NCI-H1092 treated with DMSO at 0.1 percent for 48 hours (cell line): ENCODE results near the gene ZBTB21.
A peak's percentile ranks its signal among the peaks of the same experiment; 100 is the strongest.

Experiments
- DNase-seq: peaks from one replicate; lab custom pipeline; 2025; lab: John Stamatoyannopoulos, UW

Gene ZBTB21

DNA sequence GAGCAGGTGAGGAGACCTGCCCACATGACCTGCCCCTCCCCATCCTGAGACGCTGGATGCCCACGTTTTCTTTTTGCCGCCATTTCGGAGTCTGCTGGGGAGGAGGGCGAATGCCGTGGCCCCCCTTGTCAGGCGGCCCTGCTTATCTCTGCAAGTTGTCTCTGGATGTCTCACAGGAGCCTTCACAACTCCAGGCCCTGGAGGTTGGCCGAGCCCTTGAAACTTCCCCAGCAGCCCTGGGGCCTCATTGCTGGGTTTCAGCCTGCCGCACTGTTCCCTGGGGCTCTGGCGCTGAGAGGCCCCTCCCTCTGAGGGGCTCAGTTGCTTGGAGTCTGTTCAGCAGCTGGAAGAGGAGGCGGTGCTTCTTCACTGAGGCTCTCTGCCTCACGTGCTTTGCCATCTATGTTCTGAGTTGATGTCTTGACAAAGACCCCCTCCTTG, 29.8 kb upstream of the ZBTB21 start:
- no peak for DNase-seq

DNA sequence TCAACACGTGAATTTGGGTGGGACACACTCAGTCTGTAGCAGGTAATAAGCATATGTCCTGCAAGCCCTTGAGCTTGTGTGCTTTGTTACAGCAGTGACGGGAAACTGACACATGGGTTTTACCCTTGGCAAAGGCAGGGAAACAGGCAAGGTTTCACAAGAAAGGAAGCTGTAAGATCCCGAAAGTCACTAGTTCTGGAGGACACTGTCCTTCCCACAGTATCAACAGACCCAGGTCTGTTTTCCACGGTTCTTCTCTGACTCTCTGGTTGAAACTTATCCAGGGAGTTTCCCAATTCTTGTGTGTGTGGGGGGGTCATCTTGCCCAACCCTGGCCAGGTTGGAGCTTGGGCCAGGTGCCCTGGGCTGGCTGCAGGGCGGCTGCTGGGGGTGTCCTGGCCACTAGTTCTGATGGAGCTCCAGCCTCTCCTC, 29.3 kb upstream of the ZBTB21 start:
- no peak for DNase-seq

- no peak for DNase-seq
These were observed 28.8 kb upstream of the ZBTB21 start for GRCh38 chr21:42038826-42039425.

GRCh38 chr21:42038393-42038792, 28.2 kb upstream of the ZBTB21 start:
- no peak for DNase-seq

- no peak for DNase-seq
These were observed 27.8 kb upstream of the ZBTB21 start for GRCh38 chr21:42037943-42038342.

DNA sequence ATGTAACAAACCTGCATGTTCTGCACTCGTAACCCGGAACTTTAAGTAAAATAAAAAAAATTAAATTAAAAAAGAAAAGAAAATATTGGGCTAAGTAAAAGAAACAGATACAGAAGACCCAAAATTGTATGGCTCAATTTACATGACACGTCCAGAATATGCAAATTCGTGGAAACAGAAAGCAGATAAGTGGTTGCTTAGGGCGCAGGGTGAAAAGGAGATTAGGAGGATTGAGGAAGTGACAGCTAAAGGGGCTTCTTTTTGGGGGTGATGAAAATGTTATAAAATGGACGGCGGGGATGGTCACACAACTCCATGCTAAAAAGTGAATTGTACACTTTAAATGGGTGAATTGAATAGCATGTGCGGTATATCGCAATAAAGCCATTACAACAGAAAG, 27.4 kb upstream of the ZBTB21 start:
- no peak for DNase-seq

- DNase-seq: no peak
These were observed 26.2 kb upstream of the ZBTB21 start for GRCh38 chr21:42036313-42036712.

DNA sequence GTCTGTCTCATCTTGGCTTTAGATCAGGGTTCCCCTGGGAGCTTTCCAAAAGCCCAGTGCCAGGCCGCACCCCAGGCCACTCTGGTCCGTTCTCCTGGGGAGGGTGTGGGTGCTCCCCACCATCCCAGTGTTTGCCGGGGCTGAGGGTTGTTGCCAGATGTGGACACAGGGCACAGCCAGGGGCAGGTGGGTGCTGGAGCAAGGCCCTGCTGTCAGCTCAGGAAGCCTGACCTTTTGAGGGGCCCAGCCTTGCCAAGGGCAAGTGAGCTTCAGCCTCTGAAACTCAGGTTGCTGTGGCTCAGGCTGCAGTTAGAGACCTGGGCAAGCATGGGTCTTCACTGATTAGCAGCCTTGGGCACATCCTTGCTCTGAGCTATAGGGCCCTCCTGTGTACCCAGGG, 22.8 kb upstream of the ZBTB21 start:
- no peak for DNase-seq

DNA sequence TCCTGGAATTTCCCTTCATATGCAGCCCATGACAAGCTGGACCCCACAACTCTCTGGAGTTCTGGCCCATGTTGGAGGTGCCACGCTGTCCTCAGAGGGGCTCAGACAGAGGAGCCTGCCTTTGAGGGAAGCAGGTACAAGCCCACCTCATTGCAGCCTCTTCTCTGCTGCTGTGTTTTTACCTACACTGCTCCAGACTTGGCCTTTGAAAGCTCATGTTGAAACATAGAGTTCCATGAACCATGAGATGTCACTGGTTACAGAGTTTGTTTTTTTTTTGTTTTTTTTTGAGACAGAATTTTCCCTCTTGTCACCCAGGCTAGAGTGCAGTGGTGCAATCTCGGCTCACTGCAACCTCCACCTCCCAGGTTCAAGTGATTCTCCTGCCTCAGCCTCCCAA, 22.1 kb upstream of the ZBTB21 start:
- DNase-seq: no peak

DNA sequence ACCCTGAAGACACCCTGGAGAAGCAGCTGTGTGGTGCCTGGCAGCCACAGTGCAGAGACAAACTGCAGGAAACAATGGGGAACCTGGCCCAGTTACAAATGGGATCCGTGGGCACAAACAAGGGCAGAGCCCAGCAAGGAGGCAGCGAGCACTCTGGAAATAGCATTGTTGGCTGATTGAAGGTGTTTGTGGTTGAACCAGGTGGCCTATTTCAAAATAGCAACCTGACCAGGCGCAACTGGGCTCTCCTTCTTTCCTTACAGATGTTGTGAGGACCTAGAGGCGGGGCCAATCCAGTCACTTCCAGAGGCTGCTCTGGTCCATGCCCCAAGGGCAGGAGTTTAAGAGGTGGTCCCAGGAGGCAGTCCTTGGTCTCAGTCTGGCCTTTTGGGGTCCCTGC, 21.7 kb upstream of the ZBTB21 start:
- peak; percentile 24 for DNase-seq

DNA sequence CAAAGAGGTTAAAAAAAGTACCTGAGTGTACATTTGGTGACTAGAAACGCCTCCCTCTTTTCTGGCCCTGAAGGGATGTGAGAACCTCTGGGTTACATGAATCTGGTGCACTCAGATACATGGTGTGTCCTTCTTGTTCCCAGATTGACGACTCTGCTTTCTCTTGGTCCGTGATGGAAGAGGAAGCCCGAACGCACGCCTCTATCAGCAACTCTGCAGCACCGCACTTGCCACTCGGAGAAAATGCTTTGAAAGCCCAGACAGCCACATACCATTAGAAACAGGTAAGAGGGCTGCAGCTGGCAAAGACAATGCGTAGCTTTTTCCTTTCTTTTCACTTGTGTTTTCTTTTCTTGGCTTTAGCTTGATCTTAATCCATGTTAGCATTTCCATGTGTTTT, 21.1 kb upstream of the ZBTB21 start:
- no peak for DNase-seq

GRCh38 chr21:42030311-42030710, 20.2 kb upstream of the ZBTB21 start:
- no peak for DNase-seq

DNA sequence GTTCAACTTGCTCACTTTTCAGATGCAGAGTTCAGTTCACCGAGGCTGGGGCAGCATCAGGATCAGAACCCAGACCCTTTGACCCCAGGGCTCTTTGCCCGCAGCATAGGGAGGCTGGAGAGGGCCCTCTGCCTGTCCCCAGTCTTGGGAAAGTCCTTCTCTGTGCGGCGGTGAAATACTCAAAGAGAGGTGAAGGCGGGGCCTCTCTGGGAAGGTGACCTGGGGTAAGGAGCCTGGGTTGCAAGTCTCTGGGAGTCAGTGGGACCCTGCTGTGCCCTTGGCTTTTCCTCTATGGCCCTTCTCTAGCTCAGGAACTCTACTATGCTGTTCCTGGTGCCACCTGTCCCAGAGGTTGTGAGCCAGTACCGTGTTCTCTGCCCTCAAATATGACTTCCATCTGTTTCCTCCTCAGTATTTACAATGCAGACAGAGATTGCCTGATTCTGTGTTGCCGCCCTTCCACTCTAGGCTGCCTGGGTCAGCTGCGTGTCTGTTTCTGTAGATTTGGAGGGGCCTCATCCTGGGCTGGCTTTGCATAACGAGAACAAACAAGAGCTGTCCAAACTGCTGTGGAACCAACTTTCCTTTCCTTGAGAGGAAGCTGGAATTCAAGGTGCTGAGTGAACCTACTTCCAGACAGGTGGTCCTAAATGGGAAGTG, 18.7 kb upstream of the ZBTB21 start:
- no peak for DNase-seq

- DNase-seq: no peak
These were observed 17.9 kb upstream of the ZBTB21 start for GRCh38 chr21:42027822-42028765.

GRCh38 chr21:42027085-42027821, 17.1 kb upstream of the ZBTB21 start:
- DNase-seq: no peak

- DNase-seq: no peak
These were observed 15.9 kb upstream of the ZBTB21 start for GRCh38 chr21:42026082-42026435.

DNA sequence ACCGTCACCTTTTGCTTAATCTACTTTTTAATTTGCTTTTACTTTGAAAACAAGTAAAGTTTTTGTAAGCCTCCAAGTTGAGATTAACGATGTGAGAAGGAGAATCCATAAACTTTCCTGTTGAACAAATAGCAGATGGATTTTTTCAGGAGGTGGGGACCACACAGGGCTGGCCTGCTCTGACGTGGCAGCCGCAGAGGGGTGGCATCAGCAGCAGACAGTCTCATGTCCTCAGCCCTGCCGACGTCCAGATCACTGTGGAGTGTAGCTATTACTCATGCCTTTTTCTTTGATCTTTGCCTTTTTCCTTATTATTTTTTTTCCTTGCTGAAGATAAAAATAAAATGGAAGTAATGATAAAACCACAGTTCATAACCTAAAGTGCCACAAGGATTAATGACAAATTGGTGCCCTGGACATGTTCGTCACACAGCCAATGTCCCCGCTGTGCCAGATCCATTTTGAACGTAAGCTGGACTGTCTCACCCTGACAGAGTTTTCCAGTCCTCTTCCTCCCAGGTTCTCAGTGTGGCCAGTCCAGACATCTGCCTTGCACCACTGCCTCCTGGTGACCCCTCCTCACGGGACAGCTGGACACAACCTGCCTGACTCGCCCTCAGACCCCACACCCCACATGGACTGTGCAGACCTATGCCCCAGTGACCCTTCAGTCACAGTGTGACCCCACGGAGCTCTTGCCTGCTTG, 15.4 kb upstream of the ZBTB21 start:
- no peak for DNase-seq

DNA sequence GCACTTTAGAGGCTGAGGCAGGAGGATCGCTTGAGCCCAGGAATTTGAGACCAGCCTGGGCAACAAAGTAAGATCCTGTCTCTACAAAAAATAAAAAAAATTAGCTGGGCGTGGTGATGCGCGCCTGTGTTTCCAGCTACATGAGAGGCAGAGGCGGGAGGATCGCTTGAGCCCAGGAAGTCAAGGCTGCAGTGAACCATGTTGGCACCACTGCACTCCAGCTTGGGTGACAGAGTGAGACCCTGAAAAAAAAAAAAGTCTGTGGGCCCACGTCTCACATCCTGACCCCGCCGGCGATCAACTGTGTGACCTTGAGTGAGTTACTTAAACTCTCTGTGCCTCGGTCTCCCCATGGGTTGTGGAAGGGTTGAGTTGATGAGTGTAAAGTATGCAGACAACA, 12.7 kb upstream of the ZBTB21 start:
- DNase-seq: no peak

DNA sequence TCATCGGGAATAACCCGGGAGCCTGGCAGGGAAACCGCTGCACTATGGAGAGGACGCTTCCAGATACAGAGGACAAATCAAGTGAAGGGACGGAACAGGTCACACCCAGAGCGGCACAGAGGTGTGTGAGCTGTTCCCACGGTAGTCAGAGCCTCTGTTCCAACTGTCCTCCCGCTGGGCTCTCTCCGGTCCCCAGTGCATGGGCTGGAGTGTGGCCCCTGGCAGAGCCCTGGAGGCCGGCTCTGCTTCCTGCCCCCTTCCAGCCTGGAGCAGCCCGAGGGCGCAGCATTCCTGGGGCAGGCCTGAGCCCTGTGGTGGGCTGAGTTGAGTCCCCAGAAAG, 11.9 kb upstream of the ZBTB21 start:
- no peak for DNase-seq

DNA sequence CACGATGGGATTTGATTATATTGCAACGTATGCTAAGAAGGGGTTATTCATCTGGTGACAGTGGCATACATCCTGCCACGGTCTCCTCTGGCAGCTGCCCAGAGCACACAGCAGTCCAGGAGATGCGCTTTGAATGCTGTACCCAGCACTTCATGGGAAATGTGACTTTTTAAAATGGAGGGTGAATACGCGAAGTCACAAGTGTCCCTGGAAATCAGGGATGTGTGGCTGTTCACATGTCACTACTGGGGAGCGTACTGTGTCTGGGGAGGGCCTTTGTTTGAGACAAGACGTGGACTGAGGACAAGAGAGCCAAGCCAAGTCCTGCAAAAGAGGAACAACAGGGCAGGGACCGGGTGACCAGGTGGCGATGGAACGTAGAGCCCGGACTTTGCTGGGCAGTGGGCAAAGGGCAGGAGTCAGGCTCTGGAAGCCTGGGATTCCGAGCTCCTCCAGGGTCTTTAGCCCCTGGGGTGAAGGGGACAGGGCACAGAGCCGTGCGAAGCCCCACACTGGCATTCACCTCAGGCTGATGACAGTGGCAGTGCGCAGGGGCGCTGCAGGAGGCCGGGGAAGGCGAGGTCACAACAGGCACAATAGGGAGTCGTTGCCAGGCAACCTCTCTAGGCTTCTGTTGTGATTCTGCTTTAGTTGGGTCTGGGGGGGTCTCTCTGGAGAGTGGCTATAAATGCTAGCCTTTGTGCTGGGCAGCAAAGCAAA, 11.4 kb upstream of the ZBTB21 start:
- DNase-seq: peak; percentile 82

DNA sequence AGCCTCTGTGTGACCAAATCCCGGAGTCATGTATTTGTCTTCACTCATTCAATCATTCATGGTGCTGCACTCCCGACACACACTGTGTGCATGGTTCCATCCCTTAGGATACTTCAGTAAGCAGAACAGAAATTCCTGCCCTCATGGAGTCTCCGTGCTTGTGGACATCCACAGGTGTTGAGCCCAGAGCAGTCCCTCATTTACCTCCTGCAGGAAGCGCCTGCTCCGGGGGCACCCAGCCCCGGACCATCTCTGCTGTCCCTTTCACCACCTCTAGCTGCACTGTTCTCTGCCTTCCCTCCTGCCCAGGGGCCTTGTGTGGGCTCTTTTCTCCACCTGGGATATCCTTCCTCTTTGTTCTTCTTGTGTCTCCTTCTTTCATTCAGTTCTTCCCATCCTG, 9.5 kb upstream of the ZBTB21 start:
- no peak for DNase-seq
